H1 (cell line): Measurements from ENCODE around the gene CAPN1.

Source experiments
- BCL11A ChIP-seq, 2 experiments: IDR thresholded peaks; one replicate each; pipeline ENCODE4 v1.6.1; 2011; ENCODE audit warnings: low read depth in 2 of 2, low read length in 2 of 2, mild to moderate bottlenecking in 2 of 2
- CEBPB ChIP-seq: IDR thresholded peaks from 2 replicates; pipeline ENCODE4 v1.6.1; 2012; ENCODE audit warnings: low read depth, low read length
- CTCF ChIP-seq, 3 experiments: IDR thresholded peaks; 1 replicate in 2 of 3; 2 replicates in 1 of 3; pipeline versions ENCODE4 v1.5.1 to v1.6.1; 2011; ENCODE audit warnings: low read length in 3 of 3, mild to moderate bottlenecking in 3 of 3, inconsistent platforms in 2 of 3, low read depth in 1 of 3, moderate library complexity in 1 of 3; ENCODE audit not compliant: insufficient read depth in 1 of 3; ENCODE audit errors: control extremely low read depth in 1 of 3
- EGR1 ChIP-seq: IDR thresholded peaks from 2 replicates; pipeline ENCODE4 v1.6.1; 2011; ENCODE audit warnings: low read depth, low read length, borderline replicate concordance
- EZH2 ChIP-seq: fragments of 200-600 bp; sonication (generic); IDR thresholded peaks from 2 replicates; pipeline ENCODE4 v1.7.1; 2012; ENCODE audit warnings: low read depth, mild to moderate bottlenecking, moderate library complexity, low read length, inconsistent platforms; ENCODE audit not compliant: severe bottlenecking
- PHF8 ChIP-seq: fragments of 200-600 bp; sonication (generic); conservative IDR thresholded peaks from 2 replicates; pipeline ENCODE4 v1.7.1; 2012; ENCODE audit warnings: low read depth, mild to moderate bottlenecking, inconsistent platforms, low read length, moderate library complexity
- POLR2A ChIP-seq, 2 experiments: IDR thresholded peaks; 1 replicate in 1 of 2; 2 replicates in 1 of 2; pipeline ENCODE4 v1.6.1; 2011; ENCODE audit warnings: low read depth in 2 of 2, low read length in 2 of 2, mild to moderate bottlenecking in 2 of 2; ENCODE audit errors: control extremely low read depth in 1 of 2
- POLR2AphosphoS5 ChIP-seq: IDR thresholded peaks from 2 replicates; pipeline ENCODE4 v1.6.1; 2011; ENCODE audit warnings: low read depth, low read length
- RXRA ChIP-seq: IDR thresholded peaks from 2 replicates; pipeline ENCODE4 v1.6.1; 2011; ENCODE audit warnings: low read depth, mild to moderate bottlenecking, low read length, moderate library complexity; ENCODE audit not compliant: insufficient read depth
- SP2 ChIP-seq: IDR thresholded peaks from 2 replicates; pipeline ENCODE4 v1.6.1; 2012; ENCODE audit warnings: mild to moderate bottlenecking, low read length, inconsistent platforms
- SP4 ChIP-seq: IDR thresholded peaks from 2 replicates; pipeline ENCODE4 v1.6.1; 2012; ENCODE audit warnings: low read length, inconsistent platforms
- TAF1 ChIP-seq: IDR thresholded peaks from 2 replicates; pipeline ENCODE4 v1.6.1; 2011; ENCODE audit warnings: mild to moderate bottlenecking, low read depth, low read length
- TBP ChIP-seq: IDR thresholded peaks from 2 replicates; pipeline ENCODE4 v1.6.1; 2011; ENCODE audit warnings: low read depth, low read length, improper control_type of control experiment
- YY1 ChIP-seq: IDR thresholded peaks from 2 replicates; pipeline ENCODE4 v1.6.1; 2011; ENCODE audit warnings: low read depth, mild to moderate bottlenecking, low read length

- TF ChIP-seq POLR2A (IDR thresholded peaks at IDR 0.05; ENCODE audit: control extremely low read depth in 1 of 2, low read depth in 2 of 2, low read length in 2 of 2) (no peak), CEBPB (no peak), CTCF (IDR thresholded peaks at IDR 0.05; ENCODE audit: control extremely low read depth in 1 of 3, insufficient read depth in 1 of 3, low read depth in 1 of 3, low read length in 3 of 3) (no peak), BCL11A (IDR thresholded peaks at IDR 0.05; ENCODE audit: low read depth in 2 of 2, low read length in 2 of 2) (no peak), RXRA (no peak), TAF1 (no peak), SP2 (no peak), SP4 (no peak), PHF8 (no peak), YY1 (no peak), EGR1 (no peak), POLR2AphosphoS5 (no peak), EZH2 (no peak), TBP (no peak)
These were observed 25.5 kb upstream of the CAPN1 start for GRCh38 chr11:65156256-65156655.
